HepG2 (cell line): ENCODE data around the gene CCDC57. TPM values are rescaled to one million over a fixed set of nuclear protein-coding genes. Genes with fewer than 3 reads are reported as not detected.

Experiments used
- GPN1 ChIP-seq: sonication (generic); formaldehyde crosslinking; IDR thresholded peaks from 2 replicates; pipeline ENCODE4 v1.5.1; 2020; ENCODE audit warnings: missing genetic modification reagents, borderline replicate concordance
- HINFP ChIP-seq: sonication (generic); formaldehyde crosslinking; IDR thresholded peaks from 2 replicates; pipeline ENCODE4 v1.4.0; 2020; ENCODE audit warnings: low read depth, mild to moderate bottlenecking, missing genetic modification reagents
- IKZF1 ChIP-seq: fragments of 450-650 bp; IDR thresholded peaks from 2 replicates; pipeline ENCODE4 v1.7.1; 2016
- NAIF1 ChIP-seq: sonication (generic); formaldehyde crosslinking; IDR thresholded peaks from 2 replicates; pipeline ENCODE4 v1.5.0; 2020; ENCODE audit warnings: mild to moderate bottlenecking, missing genetic modification reagents, borderline replicate concordance
- PPARG ChIP-seq: conservative IDR thresholded peaks from 2 replicates; pipeline ENCODE4 v1.6.1; 2016; ENCODE audit warnings: missing biosample characterization, missing genetic modification reagents
- SIX1 ChIP-seq: sonication (generic); formaldehyde crosslinking; IDR thresholded peaks from 2 replicates; pipeline ENCODE4 v1.4.0; 2020; ENCODE audit warnings: missing genetic modification reagents, borderline replicate concordance
- SNAPC2 ChIP-seq: sonication (generic); formaldehyde crosslinking; IDR thresholded peaks from 2 replicates; pipeline ENCODE4 v1.8.1; 2022; ENCODE audit warnings: mild to moderate bottlenecking, missing genetic modification reagents
- TBX2 ChIP-seq: sonication (generic); formaldehyde crosslinking; IDR thresholded peaks from 2 replicates; pipeline ENCODE4 v1.5.0; 2020; ENCODE audit warnings: missing genetic modification reagents, mild to moderate bottlenecking, borderline replicate concordance
- USF2 ChIP-seq, 2 experiments: sonication (generic) in 1 of 2; formaldehyde crosslinking in 1 of 2; IDR thresholded peaks; 2 replicates each; pipeline versions ENCODE4 v1.5.1 to v1.6.1; 2011 to 2020; ENCODE audit warnings: borderline replicate concordance in 1 of 2, low read depth in 1 of 2, low read length in 1 of 2, mild to moderate bottlenecking in 1 of 2, missing genetic modification reagents in 1 of 2, moderate library complexity in 1 of 2
- ZBTB20 ChIP-seq: sonication (generic); formaldehyde crosslinking; IDR thresholded peaks from 2 replicates; pipeline ENCODE4 v1.8.1; 2023; ENCODE audit warnings: missing genetic modification reagents, low read depth, mild to moderate bottlenecking, borderline replicate concordance
- ZNF276 ChIP-seq: sonication (generic); formaldehyde crosslinking; IDR thresholded peaks from 2 replicates; pipeline ENCODE4 v1.4.0; 2020; ENCODE audit warnings: mild to moderate bottlenecking, low read depth, missing genetic modification reagents
- ZNF326 ChIP-seq: sonication (generic); formaldehyde crosslinking; IDR thresholded peaks from 2 replicates; pipeline ENCODE4 v1.4.0; 2020; ENCODE audit warnings: missing genetic modification reagents, borderline replicate concordance
- ZNF331 ChIP-seq: sonication (generic); formaldehyde crosslinking; IDR thresholded peaks from 2 replicates; pipeline ENCODE4 v1.4.0; 2020; ENCODE audit warnings: missing genetic modification reagents
- ZNF761 ChIP-seq: sonication (generic); formaldehyde crosslinking; conservative IDR thresholded peaks from 2 replicates; pipeline ENCODE4 v1.4.0; 2020; ENCODE audit warnings: mild to moderate bottlenecking, missing genetic modification reagents
- polyA plus RNA-seq, 8 experiments: library from polyadenylated mRNA; depleted of rRNA in 3 of 8; stranded (reverse) in 7 of 8; unstranded in 1 of 8; fragments of >200 nt; fragmentation: Illumina TruSeq in 4 of 8; extraction: Trizol in 4 of 8; gene quantifications; 2 replicates each; pipeline versions ENCODE4 v1.2.1 to v1.2.3, GENCODE V29; 2011 to 2016; ENCODE audit warnings: low read depth in 4 of 8, missing spikeins in 1 of 8, mixed read lengths in 1 of 8; ENCODE audit not compliant: insufficient read depth in 1 of 8
- total RNA-seq, 5 experiments: library from RNA; depleted of rRNA; stranded (reverse); fragments of >200 nt; fragmentation: Illumina TruSeq; extraction: Trizol; gene quantifications; 2 replicates each; pipeline ENCODE4 v1.2.3, GENCODE V29; 2016; ENCODE audit warnings: low read depth in 1 of 5
- TF ChIP-seq, protein P1 (sequence below): sonication (generic); formaldehyde crosslinking; conservative IDR thresholded peaks from 2 replicates; pipeline ENCODE4 v1.8.1; 2023; ENCODE audit warnings: missing genetic modification reagents
- TF ChIP-seq, protein P2 (sequence below): sonication (generic); formaldehyde crosslinking; IDR thresholded peaks from 2 replicates; pipeline ENCODE4 v1.8.0; 2022; ENCODE audit warnings: low read depth, missing genetic modification reagents
- TF ChIP-seq, protein P3 (sequence below): sonication (generic); formaldehyde crosslinking; IDR thresholded peaks from 2 replicates; pipeline ENCODE4 v1.8.0; 2022; ENCODE audit warnings: mild to moderate bottlenecking, missing genetic modification reagents; ENCODE audit not compliant: insufficient replicate concordance

The CCDC57 gene
- total and polyA plus RNA-seq, 2 of the 13 experiments (the other 11 are each of a cell fraction or from before 2014, with no cell fraction given): 59.3 to 59.9 TPM

- TF ChIP-seq HINFP (CRISPR knock-in tag) (peak; percentile 68; the same call in 1 of the 2 replicates), USF2 (IDR thresholded peaks at IDR 0.05; ENCODE audit: low read depth, low read length) (no peak), USF2 (CRISPR knock-in tag; IDR thresholded peaks at IDR 0.05; ENCODE audit: borderline replicate concordance) (no peak; the same call in 1 of the 2 replicates), ZNF331 (CRISPR knock-in tag) (peak; percentile 95), IKZF1 (no peak), ZNF761 (CRISPR knock-in tag) (peak; percentile 70; the same call in 1 of the 2 replicates), ZNF276 (peak; percentile 92; the same call in 1 of the 2 replicates), PPARG (peak; percentile 78), TBX2 (CRISPR knock-in tag) (peak; percentile 72), ZNF326 (CRISPR knock-in tag) (peak; percentile 65; the same call in 1 of the 2 replicates), SIX1 (CRISPR knock-in tag) (0 out of 2 replicates have a peak, but pooled peaks have one; percentile 30), NAIF1 (peak; percentile 52; the same call in 1 of the 2 replicates), ZBTB20 (CRISPR knock-in tag) (no peak), GPN1 (0 out of 2 replicates have a peak, but pooled peaks have one; percentile 24), SNAPC2 (CRISPR knock-in tag) (peak; percentile 78; the same call in 1 of the 2 replicates)
- TF ChIP-seq, protein P1, sequence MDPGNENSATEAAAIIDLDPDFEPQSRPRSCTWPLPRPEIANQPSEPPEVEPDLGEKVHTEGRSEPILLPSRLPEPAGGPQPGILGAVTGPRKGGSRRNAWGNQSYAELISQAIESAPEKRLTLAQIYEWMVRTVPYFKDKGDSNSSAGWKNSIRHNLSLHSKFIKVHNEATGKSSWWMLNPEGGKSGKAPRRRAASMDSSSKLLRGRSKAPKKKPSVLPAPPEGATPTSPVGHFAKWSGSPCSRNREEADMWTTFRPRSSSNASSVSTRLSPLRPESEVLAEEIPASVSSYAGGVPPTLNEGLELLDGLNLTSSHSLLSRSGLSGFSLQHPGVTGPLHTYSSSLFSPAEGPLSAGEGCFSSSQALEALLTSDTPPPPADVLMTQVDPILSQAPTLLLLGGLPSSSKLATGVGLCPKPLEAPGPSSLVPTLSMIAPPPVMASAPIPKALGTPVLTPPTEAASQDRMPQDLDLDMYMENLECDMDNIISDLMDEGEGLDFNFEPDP (CRISPR knock-in tag): 0 out of 2 replicates have a peak, but pooled peaks have one; percentile 90
- TF ChIP-seq, protein P2, sequence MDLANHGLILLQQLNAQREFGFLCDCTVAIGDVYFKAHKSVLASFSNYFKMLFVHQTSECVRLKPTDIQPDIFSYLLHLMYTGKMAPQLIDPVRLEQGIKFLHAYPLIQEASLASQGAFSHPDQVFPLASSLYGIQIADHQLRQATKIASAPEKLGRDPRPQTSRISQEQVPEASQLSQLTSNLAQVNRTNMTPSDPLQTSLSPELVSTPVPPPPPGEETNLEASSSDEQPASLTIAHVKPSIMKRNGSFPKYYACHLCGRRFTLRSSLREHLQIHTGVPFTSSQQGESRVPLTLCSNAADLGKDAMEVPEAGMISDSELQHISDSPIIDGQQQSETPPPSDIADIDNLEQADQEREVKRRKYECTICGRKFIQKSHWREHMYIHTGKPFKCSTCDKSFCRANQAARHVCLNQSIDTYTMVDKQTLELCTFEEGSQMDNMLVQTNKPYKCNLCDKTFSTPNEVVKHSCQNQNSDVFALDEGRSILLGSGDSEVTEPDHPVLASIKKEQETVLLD (CRISPR knock-in tag): peak; percentile 98
- TF ChIP-seq, protein P3, sequence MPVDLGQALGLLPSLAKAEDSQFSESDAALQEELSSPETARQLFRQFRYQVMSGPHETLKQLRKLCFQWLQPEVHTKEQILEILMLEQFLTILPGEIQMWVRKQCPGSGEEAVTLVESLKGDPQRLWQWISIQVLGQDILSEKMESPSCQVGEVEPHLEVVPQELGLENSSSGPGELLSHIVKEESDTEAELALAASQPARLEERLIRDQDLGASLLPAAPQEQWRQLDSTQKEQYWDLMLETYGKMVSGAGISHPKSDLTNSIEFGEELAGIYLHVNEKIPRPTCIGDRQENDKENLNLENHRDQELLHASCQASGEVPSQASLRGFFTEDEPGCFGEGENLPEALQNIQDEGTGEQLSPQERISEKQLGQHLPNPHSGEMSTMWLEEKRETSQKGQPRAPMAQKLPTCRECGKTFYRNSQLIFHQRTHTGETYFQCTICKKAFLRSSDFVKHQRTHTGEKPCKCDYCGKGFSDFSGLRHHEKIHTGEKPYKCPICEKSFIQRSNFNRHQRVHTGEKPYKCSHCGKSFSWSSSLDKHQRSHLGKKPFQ (CRISPR knock-in tag): peak; percentile 62
Measured at GRCh38 chr17:82065638-82066303, 146.9 kb downstream of the CCDC57 start, which contains the start of gene DUS1L (continued).
